ENCODE data around the gene DIP2C.
"Not testable (repeated sequence)": the region's sequence is repeated elsewhere in the genome, so short reads cannot be mapped to it uniquely, and the experiment has no call there.

The DIP2C gene

DNA sequence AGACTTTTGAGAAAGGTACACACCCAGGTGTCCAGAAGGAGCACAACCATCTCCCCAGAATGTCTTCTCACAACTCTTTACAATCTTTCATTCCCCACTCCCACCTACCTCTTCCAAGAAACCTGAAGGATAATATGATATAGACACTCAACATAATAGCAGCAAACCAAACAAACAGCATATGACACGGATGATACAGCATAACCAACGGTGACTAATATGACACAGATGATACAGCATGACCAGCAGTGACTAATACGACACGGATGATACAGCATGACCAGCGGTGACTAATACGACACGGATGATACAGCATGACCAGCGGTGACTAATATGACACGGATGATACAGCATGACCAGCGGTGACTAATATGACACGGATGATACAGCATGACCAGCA is 264.7 kb downstream of the DIP2C start:
- DNase-seq, result not testable (repeated sequence)

- no peak for DNase-seq
Measured at GRCh38 chr10:423178-423577, 266.3 kb downstream of the DIP2C start.

DNA sequence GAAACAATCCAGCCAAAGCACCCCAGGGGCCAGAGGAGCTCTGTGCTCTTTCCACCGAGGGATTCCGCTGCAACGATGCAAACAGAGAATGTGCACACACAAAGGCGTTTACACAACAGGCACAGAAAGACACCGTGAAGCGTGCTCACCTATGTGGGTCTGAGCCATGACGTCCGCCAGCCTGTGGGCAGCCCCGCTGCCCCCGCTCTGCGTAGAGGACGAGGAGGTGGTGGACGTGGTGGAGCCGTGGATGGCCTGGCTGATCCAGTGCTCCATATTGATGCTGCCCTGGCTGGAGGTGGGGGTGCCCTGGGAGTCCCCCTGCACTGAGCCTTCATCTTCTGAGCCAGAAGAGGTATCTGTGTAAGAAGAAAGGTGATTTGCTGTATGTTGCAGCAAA is 266.8 kb downstream of the DIP2C start:
- DNase-seq, result no peak

GRCh38 chr10:422241-422640 is 267.2 kb downstream of the DIP2C start:
- DNase-seq, result no peak

DNA sequence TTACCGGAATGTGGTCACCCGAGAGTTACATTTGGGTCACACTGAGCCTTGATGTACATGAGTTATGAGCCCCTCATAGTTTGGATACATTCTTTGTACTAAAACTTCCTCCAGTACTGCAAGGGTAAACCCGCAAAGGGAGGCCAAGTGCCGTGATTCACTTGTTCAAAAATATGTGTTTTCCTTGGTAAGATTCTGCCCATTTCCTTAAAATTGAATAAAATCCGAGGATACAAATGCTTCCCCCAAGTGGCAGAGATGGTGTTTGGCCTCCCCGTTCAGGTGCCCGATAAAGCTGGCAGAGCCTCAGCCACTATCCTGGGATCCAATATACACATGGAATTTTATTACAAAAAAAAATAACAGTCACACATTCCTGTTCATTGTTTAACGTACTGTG is 268.3 kb downstream of the DIP2C start:
- no peak for DNase-seq

- DNase-seq, result no peak
Measured at GRCh38 chr10:420154-421121, 269.0 kb downstream of the DIP2C start.

GRCh38 chr10:418894-419293 is 270.6 kb downstream of the DIP2C start:
- no peak for DNase-seq

DNA sequence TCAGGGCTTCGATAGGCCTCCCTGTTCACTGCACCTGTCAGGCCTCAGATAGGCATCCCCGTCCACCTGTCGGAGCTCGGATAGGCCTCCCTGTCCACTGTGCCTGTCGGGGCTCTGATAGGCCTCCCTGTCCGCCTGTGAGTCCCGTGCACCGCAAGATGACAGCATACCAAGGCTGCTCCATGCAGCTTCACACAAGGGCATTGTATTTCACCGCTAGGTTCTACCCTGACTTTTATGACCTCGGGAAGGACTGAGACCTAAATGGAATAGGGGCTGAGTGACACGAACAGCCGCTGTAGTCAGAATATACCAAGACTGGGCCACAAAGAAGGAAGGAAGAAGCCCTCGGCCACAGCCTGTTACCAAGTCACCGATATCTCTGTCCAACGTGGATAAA is 271.2 kb downstream of the DIP2C start:
- no peak for DNase-seq

DNA sequence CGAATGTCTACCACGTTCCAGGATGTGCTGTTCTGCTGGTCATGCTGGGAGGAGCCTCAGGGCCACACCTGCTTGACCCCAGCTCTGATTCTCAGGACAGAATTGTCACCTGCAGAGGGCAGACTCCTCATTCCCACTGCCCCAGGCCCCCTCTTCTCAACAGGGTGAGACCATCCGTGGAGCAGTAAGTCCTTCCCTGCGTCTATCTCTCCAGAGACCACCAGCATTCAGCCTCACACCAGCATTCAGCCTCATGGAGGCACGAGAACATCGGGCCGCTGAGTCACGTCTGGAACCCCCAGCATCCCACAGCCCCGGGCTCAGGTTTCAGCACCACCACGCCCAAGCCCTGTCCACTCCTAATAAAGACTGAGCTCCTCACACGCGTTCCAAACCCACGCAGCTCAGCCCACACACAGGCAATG is 273.4 kb downstream of the DIP2C start:
- DNase-seq, result no peak

GRCh38 chr10:413662-414071 is 275.8 kb downstream of the DIP2C start:
- no peak for DNase-seq

DNA sequence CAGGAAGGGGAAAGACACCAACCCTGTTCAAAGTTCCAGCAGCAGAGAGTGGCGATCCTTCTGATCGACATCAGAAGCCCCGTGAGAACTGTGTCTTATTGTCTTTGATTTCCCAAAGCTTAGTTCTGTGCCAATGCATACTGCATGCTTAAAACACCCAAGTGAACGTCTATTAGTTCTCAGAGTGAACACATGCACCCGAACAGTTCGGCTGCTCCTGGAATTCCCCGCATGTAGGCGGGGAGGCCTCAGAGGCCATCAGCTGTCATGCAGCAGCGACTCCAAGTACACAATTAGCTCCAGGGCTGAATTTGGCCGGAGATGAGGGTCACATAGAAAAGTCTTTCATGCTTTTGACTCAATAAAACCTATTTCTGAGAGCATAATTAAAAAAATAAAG is 277.4 kb downstream of the DIP2C start:
- no peak for DNase-seq

GRCh38 chr10:411603-412002 is 277.9 kb downstream of the DIP2C start:
- DNase-seq, result no peak

DNA sequence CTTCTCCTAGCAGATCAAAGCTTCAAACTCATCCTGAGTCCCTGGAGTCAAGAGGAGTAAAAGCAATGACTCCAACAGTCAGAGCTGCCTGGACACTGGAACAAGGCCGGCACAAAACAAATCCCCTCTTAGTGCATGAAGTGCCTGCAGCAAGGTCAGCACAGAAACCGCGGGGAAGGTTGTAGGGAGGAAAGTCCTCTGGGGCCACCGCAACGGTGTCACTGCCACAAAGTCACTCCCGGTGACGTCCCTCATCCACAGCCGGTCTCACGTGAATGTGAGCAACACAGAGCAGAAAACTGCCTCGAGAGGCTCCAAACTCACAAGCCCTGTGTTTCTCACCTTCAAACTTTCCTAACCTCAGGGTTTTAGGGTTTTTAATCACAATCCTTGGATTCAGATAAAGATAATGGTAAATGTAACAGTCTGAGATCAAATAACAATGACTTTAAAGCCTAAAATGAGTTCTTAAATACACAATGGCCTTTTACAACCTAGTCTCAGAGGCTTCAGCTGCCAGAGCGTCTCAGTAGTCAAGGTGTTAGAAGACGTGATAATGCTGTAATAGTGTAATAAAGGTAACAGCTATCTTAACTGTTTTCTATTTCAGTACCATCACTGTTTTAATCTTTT is 279.9 kb downstream of the DIP2C start:
- DNase-seq, result no peak

GRCh38 chr10:408236-408635 is 281.2 kb downstream of the DIP2C start:
- peak; percentile 41 for DNase-seq

DNA sequence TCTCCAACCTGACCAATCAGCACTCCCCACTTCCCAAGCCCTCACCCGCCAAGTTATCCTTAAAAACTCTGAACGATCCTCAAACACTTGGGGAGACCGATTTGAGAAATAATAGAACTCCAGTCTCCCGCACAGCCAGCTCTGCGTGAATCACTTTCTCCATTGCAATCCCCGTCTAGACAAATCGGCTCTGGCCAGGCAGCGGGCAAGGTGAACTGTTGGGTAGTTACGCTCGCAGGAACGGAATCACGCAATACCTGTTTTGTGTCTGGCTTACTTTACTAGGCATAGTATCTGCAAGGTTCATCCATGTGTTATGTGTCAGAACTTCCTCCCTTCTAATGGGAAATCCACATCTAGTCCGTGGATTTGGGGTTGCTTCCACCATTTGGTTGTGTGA is 282.5 kb downstream of the DIP2C start:
- no peak for DNase-seq

GRCh38 chr10:405648-406047 is 283.8 kb downstream of the DIP2C start:
- DNase-seq, result no peak

- no peak for DNase-seq
Measured at GRCh38 chr10:404991-405390, 284.5 kb downstream of the DIP2C start.

DNA sequence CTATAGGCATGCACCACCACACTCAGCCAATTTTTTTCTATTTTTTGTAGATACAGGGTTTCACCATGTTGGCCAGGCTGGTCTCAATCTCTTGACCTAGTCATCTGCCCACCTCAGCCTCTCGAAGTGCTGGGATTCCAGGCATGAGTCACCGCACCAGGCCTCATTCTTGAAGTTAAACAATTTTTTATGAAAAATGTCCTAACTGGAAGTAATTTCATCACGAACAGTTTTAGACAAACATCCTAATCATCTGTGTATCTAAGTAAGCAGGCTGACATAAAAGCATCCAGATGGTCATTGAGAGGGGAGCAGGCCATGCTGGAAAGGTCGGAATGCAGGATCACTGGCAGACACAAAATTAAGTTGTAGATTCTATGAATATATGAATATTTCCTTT is 285.1 kb downstream of the DIP2C start:
- no peak for DNase-seq

GRCh38 chr10:398954-399353 is 290.5 kb downstream of the DIP2C start:
- no peak for DNase-seq

- DNase-seq, result no peak
Measured at GRCh38 chr10:397321-398068, 292.0 kb downstream of the DIP2C start.

DNA sequence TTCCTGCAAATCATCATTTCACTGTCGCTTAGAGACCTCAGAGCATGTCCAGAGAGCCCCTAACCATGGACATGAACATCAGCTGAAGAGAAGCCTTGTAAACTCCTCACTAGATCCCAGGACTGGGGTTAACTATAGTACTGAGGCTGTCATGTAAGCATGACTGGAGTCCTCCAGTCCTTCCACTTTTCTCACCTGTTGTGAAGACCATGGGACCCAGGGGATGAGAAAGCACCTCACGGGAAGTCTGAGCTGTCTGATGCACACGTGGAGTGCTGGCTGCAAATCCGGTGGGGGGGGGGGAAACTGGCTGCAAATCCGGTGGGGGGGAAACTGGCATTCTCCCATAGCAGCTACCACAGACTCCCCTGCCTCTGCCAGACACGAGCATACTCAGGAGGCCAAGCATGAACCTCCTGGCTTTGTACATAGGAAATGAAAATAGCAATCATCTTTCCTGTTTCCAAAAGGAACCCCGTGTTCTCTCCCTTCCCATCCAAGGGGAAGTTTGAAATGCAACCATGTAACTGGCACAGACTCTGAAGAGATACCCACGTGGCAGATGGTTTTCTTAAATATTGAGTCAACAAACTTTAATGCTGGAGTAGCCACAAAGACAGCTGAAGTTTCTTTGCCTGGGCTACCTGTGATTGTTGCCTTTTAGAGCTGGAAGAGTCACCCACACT is 292.8 kb downstream of the DIP2C start:
- DNase-seq, result no peak

DNA sequence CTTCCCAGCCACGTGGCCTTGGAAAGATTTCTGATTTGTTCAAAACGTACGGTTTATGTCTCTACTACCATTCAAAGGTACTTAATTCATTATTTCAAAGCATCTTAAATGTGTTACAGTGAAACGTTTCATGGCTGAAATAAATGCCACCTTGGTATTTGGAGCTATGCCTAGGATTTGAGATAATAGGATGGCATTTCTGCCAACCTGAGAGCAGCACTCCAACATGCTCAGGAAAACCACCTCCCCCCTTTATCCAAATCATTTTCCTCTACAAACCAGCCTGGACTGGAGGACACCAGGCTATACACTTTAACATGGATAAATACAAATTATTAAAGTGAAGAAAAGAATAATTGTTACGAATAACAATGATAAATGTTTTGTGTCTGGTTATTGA is 293.4 kb downstream of the DIP2C start:
- DNase-seq, result no peak

DNA sequence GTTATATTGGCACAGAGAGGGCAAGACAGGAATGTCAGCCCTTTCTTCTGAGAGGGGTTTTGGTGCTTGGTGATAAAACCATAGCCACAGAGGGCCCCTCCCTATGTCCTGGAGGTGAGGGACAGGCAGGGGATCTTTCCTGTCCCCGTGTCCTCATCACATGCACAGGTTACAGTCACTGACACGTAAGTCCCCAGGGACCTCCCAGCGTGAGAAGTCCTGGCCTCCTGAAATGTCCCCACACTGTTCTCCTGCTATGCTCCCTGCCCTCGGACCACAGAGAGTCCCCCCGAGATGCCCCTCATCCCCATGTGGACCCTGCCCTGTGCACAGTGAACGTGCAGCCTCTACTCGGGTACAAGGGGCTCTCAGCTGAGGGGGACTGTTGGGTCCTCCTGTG is 293.8 kb downstream of the DIP2C start:
- no peak for DNase-seq
